ENCODE data around the gene APCDD1.
"Not testable (repeated sequence)": the region's sequence is repeated elsewhere in the genome, so short reads cannot be mapped to it uniquely, and the experiment has no call there.

APCDD1 gene

DNA sequence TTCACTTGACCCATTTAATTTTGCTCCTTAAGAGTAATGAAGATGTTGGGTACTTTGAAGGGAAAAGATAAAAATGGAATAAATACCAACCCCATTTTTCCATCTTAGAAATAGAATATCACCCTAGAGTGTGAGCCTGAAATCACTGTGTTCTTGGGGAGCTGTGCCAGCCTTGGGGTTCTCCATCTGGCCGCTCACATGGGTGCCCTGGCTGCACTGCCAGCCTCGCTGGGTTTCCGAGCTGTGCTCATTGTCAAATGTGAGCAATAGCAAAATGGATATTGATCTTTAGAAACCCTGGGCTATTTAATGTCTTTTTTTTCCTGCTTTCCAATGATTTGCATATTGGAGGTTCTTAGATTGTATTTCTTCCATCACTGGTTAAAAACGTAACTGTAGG lies 9.3 kb downstream of the APCDD1 start:
- DNase-seq = no peak

- not testable (repeated sequence) for DNase-seq
These were observed 9.8 kb downstream of the APCDD1 start for GRCh38 chr18:10464161-10464648.

DNA sequence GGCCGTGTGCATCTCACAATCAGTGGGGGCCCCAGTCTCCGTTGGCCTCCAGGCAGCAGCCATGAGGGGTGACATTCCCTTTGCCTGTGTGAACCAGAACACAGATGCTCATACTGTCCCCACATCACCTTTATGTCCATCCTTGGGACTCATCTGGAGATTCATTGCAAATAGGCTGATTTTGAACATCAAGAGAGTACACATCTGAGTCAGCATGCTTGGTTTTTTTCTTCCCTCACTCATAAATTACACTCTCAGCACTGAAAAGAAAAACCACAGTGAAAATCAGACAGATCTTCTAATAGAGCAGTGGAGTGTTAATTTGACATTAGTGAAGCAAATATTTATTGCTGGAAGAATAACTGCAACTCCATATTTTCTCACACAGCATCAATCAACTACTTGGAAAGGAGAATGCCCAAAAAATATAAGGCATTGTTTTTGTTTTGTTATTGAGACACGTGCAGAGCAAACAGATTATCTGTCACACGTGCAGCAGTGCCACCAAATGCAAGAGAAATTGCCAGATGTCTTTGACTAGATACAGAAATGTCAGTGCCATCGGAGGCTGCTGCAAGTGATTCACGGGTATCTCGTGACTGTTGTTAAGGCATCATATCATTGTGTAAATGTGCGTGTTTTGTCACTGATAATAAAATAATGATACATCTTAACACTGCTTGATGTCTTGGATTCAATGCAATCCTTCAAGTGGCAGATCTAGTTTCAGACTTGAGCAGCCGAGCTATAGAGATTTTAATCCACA lies 10.9 kb downstream of the APCDD1 start:
- DNase-seq = no peak

DNA sequence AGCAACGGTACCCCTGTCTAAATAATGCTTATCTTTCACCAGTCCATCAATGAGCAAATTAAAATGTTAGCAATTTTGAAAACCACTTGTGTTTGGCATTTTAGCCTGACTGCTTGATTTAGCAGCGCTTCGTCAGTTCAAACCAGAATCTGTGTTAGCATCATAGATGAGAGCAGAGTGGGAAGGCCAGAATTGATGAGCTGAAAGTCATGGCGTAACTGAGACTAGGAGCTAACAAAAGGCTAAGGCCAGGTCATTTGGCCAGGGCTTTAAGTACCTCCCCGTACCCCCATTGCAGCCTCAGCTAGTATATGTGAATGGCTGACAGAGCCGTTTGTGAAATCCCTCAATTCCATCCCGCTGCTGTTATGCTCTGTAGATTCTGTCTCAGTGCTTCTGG lies 16.0 kb downstream of the APCDD1 start:
- DNase-seq = no peak

DNA sequence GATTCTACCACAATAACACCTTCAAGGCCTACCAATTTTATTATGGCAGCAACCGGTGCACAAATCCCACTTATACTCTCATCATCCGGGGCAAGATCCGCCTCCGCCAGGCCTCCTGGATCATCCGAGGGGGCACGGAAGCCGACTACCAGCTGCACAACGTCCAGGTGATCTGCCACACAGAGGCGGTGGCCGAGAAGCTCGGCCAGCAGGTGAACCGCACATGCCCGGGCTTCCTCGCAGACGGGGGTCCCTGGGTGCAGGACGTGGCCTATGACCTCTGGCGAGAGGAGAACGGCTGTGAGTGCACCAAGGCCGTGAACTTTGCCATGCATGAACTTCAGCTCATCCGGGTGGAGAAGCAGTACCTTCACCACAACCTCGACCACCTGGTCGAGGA lies 17.1 kb downstream of the APCDD1 start:
- DNase-seq = no peak

DNA sequence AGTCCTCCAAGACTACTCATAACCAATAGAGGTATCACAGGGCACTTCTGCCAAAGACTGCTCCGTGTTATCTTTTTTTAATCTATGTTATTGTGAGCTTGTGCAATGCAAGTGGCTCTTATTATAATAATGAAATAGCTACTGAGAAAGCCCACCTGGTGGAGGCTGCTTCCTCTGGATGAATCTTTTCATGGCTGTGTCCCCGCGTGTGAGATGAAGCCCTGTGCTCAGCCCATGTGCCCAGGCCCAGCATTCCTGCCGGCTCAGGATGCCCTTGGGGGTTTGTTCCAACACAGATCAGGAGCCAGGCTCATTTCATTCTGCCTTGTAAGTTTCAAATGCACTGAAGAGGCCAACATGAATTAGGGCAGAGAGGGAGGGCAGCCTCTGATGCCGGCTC lies 18.7 kb downstream of the APCDD1 start:
- DNase-seq = no peak

- no peak for DNase-seq
These were observed 19.9 kb downstream of the APCDD1 start for GRCh38 chr18:10474309-10474708.

- no peak for DNase-seq
These were observed 20.8 kb downstream of the APCDD1 start for GRCh38 chr18:10475276-10475653.

DNA sequence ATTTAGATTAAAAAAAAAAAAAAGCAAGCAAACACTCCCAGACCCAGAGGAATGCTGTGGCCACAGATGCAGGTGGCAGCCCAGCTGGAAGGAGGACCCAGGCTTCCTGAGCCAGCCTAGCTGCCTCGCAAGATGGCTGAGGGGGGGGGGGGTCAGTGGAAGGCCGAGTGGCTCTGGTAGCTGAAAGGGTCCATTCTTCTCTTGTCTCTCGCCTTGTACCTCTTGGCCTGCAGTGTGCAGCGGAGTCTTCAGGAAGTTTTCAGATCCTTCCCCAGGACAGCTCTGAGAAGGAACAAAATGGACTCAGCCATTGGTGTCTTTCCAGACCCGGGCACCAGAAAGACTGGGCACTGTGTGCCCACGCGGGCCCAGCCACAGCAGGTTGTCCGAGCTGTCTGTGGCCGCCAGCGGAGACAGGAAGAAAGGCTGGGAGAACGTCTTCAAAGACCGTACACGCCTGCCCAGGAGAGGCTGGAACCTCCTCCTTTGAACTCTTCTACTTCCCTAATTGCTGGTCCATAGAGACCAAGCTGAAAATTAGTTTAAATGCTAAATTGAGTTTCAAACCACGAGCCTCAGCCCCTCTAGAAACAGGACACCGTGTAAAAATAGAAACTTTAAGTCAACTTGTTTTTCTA lies 21.3 kb downstream of the APCDD1 start:
- no peak for DNase-seq

DNA sequence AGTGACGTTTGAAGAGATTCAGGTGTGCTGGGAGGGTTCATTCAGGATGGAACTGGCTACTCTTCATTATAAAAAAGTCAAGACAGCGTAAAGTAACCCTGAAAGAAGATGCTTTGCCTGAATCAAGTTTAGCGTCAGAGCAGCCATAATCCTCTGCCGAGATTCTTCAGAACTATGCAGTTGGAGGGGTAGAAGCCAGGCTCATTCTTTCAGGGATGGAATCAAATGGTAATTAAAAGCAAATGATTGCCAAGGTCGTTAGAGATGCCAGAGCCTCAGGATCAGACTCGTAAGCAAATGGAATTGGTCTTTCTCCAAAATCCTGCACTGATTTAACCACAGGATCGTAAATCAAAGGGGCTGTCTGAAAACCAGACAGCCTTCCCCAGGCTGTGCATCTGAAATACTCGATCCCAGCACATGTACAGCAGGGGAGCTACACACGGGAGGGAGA lies 21.9 kb downstream of the APCDD1 start:
- DNase-seq = no peak

DNA sequence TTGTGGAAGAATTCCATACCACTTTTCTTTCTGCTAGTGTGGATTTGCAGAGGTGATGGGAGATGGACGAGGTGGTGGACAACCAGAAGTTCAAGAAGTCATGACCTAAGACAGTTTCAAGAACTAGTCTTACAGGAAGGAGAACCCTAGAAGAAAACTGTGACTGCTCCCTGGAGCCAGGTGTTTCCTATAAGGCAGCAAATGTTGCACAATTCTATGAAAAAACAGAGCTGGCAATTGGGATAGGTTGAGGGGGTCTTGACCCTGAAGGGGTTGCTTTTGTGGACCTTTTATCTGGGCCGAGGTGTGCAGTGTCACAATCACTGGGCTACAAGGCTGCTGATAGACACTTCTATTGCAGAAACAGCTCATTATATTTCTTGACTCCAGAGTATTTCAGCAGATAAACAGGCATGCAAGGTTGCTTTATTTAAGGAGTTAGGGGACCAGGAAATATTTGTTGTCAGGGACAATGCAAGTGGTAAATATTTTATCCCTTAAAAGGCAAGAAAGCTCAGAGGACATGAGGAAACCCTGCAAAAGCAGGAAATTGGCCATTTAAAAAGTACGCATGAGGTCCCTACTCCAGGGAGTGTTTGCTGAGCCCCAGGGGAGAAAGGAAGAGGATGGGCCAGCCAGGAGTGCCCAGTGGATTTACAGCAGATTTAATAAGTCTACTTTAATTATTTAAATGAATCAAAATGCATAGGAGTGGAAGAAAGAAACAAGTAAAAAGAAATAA lies 22.9 kb downstream of the APCDD1 start:
- DNase-seq = no peak

DNA sequence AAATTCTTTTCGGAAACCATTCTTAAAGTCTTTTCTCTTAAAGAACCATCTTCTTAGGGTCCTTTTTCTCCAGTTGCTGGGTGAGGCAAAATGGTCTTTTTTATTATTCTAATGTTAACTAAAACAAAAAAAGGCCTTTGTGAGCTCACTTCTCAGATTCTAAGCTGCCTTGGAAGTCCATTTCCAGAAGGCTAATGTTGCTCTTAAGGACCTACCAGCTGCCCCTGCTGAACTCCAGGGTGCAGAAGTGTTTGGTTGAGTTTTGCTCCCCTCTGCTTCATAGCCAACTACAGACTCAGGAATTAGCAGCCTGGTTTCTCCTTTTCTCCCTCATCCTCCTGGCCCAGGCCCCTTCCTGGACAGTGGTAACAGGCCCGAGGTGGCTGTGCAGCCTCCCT lies 23.4 kb downstream of the APCDD1 start:
- no peak for DNase-seq

GRCh38 chr18:10481831-10482230 lies 27.4 kb downstream of the APCDD1 start:
- no peak for DNase-seq

- no peak for DNase-seq
These were observed 28.0 kb downstream of the APCDD1 start for GRCh38 chr18:10482363-10482984.

GRCh38 chr18:10482985-10483949 lies 28.8 kb downstream of the APCDD1 start:
- DNase-seq = peak; percentile 64

GRCh38 chr18:10485475-10485874 lies 31.0 kb downstream of the APCDD1 start:
- no peak for DNase-seq

DNA sequence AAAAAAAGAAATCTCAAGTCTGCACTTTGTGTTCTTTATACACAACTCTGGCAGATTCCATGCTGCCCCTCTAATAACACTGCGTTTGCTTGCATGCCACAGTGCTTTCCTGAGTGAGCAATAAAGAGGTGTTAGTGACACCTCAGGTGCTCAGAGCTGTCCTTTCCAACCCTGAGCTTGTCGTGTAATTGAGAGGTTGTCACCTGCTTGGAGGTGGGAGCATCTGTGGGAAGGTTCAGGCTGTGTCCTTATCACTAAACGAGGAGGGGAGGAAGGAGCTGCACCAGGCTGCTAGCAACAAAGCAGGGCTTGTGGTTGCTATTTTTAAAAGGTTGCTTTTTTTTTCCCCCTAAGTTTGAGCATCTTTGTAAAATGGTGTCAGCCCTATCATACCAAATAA lies 31.9 kb downstream of the APCDD1 start:
- DNase-seq = no peak

GRCh38 chr18:10487154-10487553 lies 32.7 kb downstream of the APCDD1 start:
- no peak for DNase-seq

- no peak for DNase-seq
These were observed 33.6 kb downstream of the APCDD1 start for GRCh38 chr18:10488017-10488416.

DNA sequence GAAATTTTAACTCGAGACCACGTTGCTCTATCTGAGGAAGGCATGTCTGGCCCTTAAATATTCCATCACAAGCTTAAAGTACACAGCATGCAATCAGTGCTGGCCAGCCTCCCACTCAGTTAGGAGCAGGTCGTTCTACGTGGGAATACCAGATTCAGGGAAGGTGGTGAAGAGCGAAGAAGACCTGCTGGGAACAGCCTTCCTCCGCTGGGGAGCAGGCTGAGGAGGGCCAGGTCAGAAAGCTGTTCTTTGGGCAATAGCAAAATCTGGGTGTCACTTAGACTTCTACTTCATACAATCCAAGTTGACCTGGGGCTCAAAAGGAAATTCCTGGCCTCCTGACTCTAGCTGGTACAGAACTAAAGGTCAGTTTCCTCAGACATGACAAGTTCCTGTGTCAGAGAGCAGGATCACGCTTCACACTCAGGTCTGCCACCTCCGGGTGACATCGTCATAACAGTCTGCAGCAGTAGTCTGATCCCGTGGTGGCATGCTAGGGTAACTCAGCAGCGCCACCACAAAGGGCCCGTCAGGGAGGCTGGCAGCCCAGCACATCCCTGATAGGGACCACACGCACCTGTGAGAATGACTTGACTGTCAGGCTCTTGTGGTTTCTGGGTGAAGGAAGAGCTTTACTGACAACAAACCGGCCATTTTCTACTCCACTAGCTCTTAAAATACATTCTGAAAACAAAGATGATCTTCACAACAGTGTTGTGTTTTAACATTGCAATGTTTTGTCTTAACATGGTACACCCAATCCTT lies 36.1 kb downstream of the APCDD1 start:
- no peak for DNase-seq

DNA sequence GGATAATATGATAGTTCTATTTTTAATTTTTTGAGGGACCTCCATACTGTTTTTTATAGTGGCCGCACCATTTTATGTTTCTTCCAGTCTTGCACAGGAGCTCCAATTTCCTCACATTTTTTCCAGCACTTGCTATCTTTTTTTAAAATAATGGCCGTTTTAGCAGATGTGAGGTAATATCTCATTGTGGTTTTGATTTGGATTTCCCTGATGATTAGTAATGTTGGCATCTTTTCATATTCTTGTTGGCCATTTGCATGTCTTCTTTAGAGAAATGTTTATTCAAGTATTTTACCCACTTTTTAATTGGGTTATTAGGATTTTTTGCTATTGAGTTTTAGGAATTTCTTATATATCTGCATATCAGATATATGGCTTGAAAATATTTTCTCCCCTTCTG lies 41.5 kb downstream of the APCDD1 start:
- no peak for DNase-seq

Data from GDM1 (cell line).